ENCODE results near the gene DNAAF5.

DNAAF5 gene

DNA sequence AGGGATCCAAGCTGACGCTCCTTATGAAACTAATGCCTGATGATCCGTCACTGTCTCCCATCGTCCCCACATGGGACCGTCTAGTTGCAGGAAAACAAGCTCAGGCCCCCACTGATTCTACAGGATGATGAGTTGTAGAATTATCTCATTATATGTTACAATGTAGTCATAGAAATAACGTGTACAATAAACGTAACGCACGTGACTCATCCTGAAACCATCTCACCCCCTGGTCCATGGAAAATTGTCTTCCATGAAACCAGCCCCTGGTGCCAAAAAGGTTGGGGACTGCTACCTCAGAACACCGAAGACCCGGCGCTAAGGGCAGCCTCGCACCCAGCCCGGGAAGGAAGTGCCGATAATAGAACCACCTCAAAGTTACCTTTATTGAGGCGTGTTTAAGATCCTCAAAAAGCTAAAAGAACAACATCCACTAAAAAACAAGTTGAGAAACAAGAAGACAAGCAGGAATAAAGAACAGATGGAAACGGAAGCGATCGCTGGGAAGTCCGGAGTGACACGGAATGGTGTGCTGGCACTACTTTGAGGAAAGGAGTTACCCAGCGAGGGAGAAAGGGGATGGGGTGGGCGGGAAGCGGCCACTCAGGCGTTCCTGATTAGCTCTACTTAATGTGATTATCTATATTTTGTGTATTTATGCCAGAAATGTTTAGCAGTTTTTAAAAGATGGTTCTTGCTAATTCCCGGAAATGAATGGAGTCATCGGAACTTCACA is 50.7 kb downstream of the DNAAF5 start:
- Mint-ChIP-seq H3K4me3 (no peak overlapping the region), H3K4me1 (ENCODE audit: low read depth in 2 of 2) (no peaks in the 10 kb centered on the region), H3K36me3 (ENCODE audit: insufficient read depth) (peaks cover 10% of the 10 kb centered on the region), H3K9me3 (no peaks in the 10 kb centered on the region), H3K27me3 (no peaks in the 10 kb centered on the region), H3K27ac (no peak overlapping the region)
- DNase-seq: no peak
- ATAC-seq (replicated peaks): no peak

DNA sequence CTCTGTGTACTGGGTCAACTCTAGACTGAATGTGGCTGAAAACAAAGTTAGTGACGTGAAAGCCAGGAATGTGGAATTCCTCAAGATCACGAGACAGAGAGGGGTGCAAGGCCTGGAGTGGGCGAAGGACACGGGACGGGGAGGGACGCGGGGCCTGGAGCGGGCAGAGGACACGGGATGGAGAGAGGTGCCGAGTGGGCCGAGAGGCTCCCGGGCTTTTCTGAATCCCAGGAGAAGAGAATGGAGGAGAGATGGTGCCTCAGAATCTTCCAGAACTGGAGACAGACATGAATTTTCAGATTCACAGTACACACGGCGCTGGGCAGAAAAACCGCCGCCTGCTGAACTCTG is 51.2 kb downstream of the DNAAF5 start:
- no peak for DNase-seq
- no peak for ATAC-seq (replicated peaks)
- no peaks in the 10 kb centered on the region for H3K9me3 Mint-ChIP-seq
- H3K27me3 Mint-ChIP-seq: no peaks in the 10 kb centered on the region
- H3K4me3 Mint-ChIP-seq: no peak overlapping the region
- H3K36me3 Mint-ChIP-seq (ENCODE audit: insufficient read depth): peaks cover 7% of the 10 kb centered on the region
- no peaks in the 10 kb centered on the region for H3K4me1 Mint-ChIP-seq (ENCODE audit: low read depth in 2 of 2)
- no peak overlapping the region for H3K27ac Mint-ChIP-seq

DNA sequence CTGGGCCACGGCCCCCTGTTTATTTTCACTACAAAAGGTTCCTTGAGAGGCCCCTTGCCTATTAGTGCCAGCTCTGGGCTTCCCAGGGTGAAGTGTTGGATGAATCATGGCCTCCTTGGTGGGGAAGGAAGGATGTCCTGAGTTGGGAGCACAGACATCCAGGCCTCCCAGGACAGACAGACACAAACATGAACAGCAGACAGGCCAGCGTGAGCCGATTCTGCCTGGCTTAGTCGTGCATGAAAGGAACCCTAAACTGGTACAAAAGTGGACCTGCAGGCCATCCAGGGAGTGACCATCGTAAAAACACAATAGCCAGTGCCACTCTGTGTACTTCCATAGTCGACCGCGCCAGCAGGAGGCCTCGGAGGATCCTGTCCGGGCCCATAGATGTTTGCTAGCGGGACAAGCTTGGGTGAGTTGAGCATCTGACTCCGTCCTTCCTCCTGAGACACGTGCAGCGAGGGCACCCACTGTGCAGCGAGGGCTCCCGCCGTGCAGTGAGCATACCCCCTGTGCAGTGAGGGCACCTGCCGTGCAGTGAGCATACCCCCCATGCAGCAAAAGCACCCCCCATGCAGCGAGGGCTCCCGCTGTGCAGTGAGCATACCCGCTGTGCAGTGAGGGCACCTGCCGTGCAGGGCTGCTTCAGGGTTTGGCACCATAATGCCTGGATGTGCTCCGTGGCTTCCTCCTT is 51.9 kb downstream of the DNAAF5 start:
- no peak overlapping the region for H3K4me3 Mint-ChIP-seq
- peaks cover 7% of the 10 kb centered on the region for H3K36me3 Mint-ChIP-seq (ENCODE audit: insufficient read depth)
- H3K9me3 Mint-ChIP-seq: no peaks in the 10 kb centered on the region
- DNase-seq (no peak), ATAC-seq (replicated peaks) (no peak)
- no peaks in the 10 kb centered on the region for H3K4me1 Mint-ChIP-seq (ENCODE audit: low read depth in 2 of 2)
- no peaks in the 10 kb centered on the region for H3K27me3 Mint-ChIP-seq
- no peak overlapping the region for H3K27ac Mint-ChIP-seq

DNA sequence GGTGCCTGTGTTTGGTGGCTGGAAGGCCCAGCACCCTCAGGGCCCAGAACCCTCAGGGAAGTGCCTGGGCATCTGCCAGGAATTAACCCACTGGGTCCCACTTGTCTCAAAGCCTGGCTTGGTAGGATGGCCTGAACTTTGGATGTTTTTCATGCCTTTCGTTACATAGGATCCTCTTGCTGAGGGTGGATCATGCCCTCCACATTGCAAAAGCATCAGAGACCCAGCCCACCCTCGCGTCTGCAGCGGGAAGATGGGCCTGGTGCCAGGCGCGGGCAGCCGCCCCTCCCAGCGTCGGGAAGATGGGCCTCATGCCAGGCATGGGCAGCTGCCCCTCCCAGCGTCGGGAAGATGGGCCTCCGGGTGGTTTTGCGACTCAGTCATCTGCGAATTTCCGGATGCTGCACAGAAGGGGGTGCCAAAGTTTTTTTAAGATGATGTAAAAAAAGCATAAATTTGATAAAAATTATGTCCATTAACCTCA is 52.5 kb downstream of the DNAAF5 start:
- DNase-seq: no peak
- no peak overlapping the region for H3K27ac Mint-ChIP-seq
- no peak overlapping the region for H3K4me3 Mint-ChIP-seq
- no peaks in the 10 kb centered on the region for H3K4me1 Mint-ChIP-seq (ENCODE audit: low read depth in 2 of 2)
- ATAC-seq (replicated peaks): no peak
- peaks cover 7% of the 10 kb centered on the region for H3K36me3 Mint-ChIP-seq (ENCODE audit: insufficient read depth)
- no peaks in the 10 kb centered on the region for H3K27me3 Mint-ChIP-seq
- no peaks in the 10 kb centered on the region for H3K9me3 Mint-ChIP-seq

DNA sequence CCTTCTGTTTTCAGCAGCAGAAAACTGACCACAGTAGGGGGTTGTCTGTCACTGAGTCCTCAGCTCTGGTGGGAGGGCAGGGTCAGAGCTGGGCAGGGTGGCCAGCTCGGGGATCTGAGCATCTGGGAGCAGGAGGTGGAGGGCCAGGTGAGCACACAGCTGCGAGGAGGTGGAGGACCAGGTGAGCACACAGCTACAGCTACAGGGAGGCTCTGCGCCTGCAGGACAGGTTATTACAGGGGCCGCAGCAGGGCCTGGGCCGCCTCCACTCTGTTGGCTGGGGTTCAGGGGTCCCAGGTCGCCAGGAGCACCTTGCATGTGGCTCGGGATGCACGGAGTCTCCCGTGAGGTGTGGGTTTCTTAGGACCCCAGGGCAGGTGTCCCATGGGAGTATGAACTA is 53.0 kb downstream of the DNAAF5 start:
- no peak for ATAC-seq (replicated peaks)
- Mint-ChIP-seq H3K9me3 (no peaks in the 10 kb centered on the region), H3K27me3 (no peaks in the 10 kb centered on the region), H3K27ac (no peak overlapping the region), H3K4me3 (no peak overlapping the region), H3K4me1 (ENCODE audit: low read depth in 2 of 2) (no peaks in the 10 kb centered on the region), H3K36me3 (ENCODE audit: insufficient read depth) (peaks cover 7% of the 10 kb centered on the region)
- DNase-seq: no peak

DNA sequence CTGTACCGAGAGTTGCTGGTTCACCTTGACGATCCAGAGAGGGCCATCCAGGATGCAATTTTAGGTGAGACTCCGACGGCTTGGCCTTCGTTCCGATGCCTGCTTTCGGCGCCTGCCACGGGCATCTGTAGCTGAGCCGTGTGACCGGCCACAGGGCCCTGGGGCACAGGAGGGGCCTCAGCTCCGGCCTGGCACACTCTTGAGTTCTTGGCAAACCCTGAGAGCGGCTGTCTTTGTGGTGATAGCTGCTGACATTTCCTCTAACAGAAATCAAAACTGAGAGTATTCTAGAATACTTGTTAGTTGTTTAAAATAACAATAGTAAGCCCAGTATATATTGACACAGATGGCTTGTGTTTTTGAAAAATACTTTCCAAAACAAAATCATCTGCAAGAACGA is 53.6 kb downstream of the DNAAF5 start:
- Mint-ChIP-seq H3K27me3 (no peaks in the 10 kb centered on the region), H3K36me3 (ENCODE audit: insufficient read depth) (peaks cover 7% of the 10 kb centered on the region), H3K4me1 (ENCODE audit: low read depth in 2 of 2) (no peaks in the 10 kb centered on the region), H3K27ac (no peak overlapping the region), H3K9me3 (no peaks in the 10 kb centered on the region), H3K4me3 (no peak overlapping the region)
- DNase-seq: no peak
- no peak for ATAC-seq (replicated peaks)

DNA sequence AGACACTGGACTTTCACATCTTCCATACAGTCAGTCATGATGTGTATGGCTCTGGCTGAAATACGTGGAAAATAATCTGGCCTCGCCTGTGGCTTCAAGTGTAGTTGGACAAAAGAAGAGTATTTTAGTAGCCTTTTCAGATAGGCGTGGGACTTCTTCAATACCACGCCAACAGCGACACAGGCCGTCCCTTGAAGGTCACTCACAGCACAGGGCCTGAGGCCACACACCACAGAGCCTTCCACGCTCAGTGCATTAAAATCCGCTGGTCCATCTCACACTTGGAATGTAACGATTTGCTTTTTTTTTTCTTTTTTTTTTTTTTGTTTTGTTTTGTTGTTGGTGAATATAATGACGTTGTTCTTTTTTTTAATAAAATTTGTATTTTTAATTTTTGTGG is 54.0 kb downstream of the DNAAF5 start:
- Mint-ChIP-seq H3K36me3 (ENCODE audit: insufficient read depth) (peaks cover 7% of the 10 kb centered on the region), H3K27ac (no peak overlapping the region), H3K27me3 (no peaks in the 10 kb centered on the region), H3K4me3 (no peak overlapping the region), H3K4me1 (ENCODE audit: low read depth in 2 of 2) (no peaks in the 10 kb centered on the region), H3K9me3 (no peaks in the 10 kb centered on the region)
- no peak for ATAC-seq (replicated peaks)
- DNase-seq: no peak

DNA sequence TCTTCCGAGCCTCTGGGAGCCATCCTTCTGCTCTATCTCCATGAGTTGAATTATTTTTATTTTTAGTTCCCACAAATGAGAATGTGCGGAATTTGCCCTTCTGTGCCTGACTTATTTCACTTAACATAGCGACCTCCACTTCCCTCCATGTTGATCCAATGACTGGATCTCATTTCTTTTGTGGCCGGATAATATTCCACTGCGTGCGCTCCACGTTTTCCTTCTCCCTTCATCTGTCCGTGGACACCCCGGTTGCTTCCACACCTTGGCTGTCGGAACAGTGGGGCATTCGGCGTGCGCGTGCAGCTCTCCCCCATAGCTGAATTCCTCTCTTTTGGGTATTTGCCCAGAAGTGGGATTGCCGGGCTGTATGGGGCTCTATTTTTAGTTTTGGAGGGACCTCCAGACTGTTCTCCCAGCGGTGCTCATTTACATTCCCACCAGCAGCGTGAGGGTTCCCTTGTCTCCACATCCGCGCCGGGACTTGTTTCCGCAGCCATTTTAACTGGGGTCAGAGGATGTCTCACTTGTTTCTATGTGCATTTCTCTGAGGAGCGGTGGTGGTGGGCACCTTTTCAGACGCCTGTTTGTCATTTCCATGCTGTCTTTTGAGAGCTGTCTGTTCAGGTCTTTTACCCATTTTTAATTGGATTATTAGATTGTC is 54.8 kb downstream of the DNAAF5 start:
- H3K9me3 Mint-ChIP-seq: no peaks in the 10 kb centered on the region
- peak overlapping the region in 1 of 2 donors; percentile 29 for H3K27ac Mint-ChIP-seq
- DNase-seq: no peak
- H3K4me1 Mint-ChIP-seq (ENCODE audit: low read depth in 2 of 2): no peaks in the 10 kb centered on the region
- peaks cover 7% of the 10 kb centered on the region for H3K36me3 Mint-ChIP-seq (ENCODE audit: insufficient read depth)
- no peaks in the 10 kb centered on the region for H3K27me3 Mint-ChIP-seq
- no peak for ATAC-seq (replicated peaks)
- no peak overlapping the region for H3K4me3 Mint-ChIP-seq

DNA sequence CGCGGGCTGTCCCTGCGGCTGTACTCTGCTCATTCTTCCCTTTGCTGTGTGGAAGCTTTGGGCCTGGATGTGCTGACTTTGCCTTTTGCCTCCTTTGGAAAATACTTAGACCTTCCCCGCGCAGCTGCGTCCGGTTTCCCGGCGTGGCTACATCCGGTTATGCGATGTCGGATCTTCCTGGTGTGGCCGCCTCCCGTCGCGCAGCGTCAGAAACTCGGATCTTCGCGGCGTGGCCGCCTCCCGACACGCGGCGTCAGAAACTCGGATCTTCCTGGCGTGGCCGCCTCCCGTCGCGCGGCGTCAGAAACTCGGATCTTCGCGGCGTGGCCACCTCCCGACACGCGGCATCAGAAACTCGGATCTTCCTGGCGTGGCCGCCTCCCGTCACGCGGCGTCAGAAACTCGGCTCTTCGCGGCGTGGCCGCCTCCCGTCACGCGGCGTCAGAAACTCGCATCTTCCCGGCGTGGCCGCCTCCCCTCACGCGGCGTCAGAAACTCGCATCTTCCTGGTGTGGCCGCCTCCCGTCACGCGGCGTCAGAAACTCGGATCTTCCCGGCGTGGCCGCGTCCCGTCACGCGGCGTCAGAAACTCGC is 55.5 kb downstream of the DNAAF5 start:
- Mint-ChIP-seq H3K36me3 (ENCODE audit: insufficient read depth) (peaks cover 7% of the 10 kb centered on the region), H3K4me3 (no peak overlapping the region), H3K9me3 (no peaks in the 10 kb centered on the region), H3K27ac (no peak overlapping the region), H3K4me1 (ENCODE audit: low read depth in 2 of 2) (no peaks in the 10 kb centered on the region), H3K27me3 (no peaks in the 10 kb centered on the region)
- DNase-seq: no peak
- ATAC-seq (replicated peaks): no peak

DNA sequence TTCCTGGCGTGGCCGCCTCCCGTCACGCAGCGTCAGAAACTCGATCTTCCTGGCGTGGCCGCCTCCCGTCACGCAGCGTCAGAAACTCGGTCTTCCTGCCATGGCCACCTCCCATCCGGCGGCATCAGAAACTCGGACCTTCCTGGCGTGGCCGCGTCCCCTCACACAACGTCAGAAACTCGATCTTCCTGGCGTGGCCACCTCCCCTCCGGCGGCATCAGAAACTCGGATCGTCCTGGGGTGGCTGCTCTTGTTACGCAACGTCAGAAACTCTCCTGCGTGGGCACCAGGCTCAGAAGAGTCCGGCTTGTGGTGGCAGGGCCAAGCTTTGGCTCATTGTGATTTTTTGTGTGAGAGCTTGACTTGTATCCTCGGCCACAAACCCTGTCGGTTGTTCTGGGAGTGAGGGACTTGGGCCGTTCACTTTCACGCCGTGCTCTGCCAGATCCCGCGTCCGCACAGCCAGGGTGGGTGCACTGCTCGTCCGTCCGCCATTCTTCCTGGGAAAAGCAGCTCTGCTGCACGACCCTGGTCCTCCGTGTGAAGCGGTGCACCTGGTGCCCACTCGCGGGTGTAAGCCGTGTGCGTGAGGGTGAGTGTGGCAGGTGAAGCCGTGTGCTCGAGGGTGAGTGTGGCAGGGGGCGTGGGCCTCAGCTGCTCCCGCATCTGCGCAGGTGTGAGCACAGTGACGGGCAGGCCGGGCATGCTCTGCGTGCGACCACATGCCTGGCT is 56.4 kb downstream of the DNAAF5 start:
- DNase-seq: no peak
- no peaks in the 10 kb centered on the region for H3K9me3 Mint-ChIP-seq
- H3K27ac Mint-ChIP-seq: peak overlapping the region; percentile 15 to 58
- no peaks in the 10 kb centered on the region for H3K4me1 Mint-ChIP-seq (ENCODE audit: low read depth in 2 of 2)
- H3K27me3 Mint-ChIP-seq: no peaks in the 10 kb centered on the region
- no peak for ATAC-seq (replicated peaks)
- no peak overlapping the region for H3K4me3 Mint-ChIP-seq
- H3K36me3 Mint-ChIP-seq (ENCODE audit: insufficient read depth): peaks cover 7% of the 10 kb centered on the region

DNA sequence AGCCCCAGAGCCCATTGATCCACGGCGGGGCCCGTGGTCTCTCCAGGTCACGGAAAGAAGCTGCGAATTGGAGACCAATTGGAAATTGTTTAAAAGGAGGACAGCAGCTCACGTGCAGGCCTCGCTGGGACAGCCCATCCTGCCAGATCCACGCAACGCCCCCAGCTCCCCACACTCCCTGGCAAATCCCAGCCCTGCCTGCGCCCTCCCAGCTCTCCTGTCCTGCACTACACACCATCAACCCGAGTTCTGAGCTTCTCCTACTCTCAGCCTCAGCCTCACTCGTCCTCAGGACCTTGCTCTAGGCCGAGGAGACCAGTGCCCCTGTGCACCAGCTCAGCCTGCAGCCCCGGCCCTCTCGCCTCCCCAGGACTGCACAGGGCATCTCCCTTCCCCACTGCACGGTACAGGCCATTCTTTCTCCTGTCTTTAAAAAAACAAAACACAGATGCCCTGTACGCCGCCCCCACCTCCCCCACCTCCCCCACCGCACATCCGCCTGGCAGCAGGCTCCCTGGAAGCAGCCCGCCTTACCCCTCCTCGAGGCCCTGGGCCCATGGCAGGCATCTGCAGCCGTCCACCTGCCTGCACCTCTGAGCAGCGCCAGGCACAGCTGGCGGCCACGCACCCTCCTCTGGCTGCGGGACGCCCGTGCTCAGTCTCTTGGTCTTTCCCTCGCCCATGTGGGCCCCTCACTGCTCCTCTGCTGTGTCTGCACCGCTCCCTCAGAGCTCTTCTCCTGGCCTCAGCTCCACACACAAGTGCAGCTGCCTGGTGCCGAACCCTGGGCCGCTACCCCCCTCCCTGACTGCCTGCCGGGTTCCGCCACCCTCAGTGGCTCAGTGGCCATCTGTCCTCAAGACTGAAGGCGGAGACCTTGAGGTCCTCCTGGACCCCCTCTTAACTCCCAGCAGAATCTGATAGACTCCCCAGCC is 57.3 kb downstream of the DNAAF5 start:
- no peaks in the 10 kb centered on the region for H3K4me1 Mint-ChIP-seq (ENCODE audit: low read depth in 2 of 2)
- DNase-seq: no peak
- peak overlapping the region in 1 of 2 donors; percentile 54 for H3K27ac Mint-ChIP-seq
- no peak overlapping the region for H3K4me3 Mint-ChIP-seq
- peaks cover 7% of the 10 kb centered on the region for H3K36me3 Mint-ChIP-seq (ENCODE audit: insufficient read depth)
- H3K9me3 Mint-ChIP-seq: no peaks in the 10 kb centered on the region
- ATAC-seq (replicated peaks): no peak
- no peaks in the 10 kb centered on the region for H3K27me3 Mint-ChIP-seq

DNA sequence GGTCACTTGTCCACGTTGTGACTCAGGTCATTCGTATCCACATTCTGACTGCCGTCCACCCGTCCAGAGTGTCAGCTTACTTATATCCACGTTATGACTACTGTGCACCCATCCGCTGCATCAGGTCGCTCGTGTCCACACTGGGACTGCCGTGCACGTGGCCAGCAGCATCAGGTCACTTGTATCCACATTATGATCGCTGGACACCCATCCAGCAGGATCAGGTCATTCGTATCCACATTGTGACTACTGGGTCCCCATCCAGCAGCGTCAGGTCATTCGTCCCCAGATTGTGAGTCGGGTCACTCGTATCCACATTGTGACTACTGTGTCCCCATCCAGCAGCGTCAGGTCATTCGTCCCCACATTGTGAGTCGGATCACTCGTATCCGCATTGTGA is 58.5 kb downstream of the DNAAF5 start:
- DNase-seq: no peak
- H3K4me1 Mint-ChIP-seq (ENCODE audit: low read depth in 2 of 2): no peaks in the 10 kb centered on the region
- no peaks in the 10 kb centered on the region for H3K9me3 Mint-ChIP-seq
- no peaks in the 10 kb centered on the region for H3K27me3 Mint-ChIP-seq
- ATAC-seq (replicated peaks): no peak
- peaks cover 7% of the 10 kb centered on the region for H3K36me3 Mint-ChIP-seq (ENCODE audit: insufficient read depth)
- no peak overlapping the region for H3K4me3 Mint-ChIP-seq
- H3K27ac Mint-ChIP-seq: no peak overlapping the region

All from effector memory CD8-positive, alpha-beta T cell (primary cell).